ENCODE measurements around the gene ABHD5.
"Not testable (repeated sequence)": the region's sequence is repeated elsewhere in the genome, so short reads cannot be mapped to it uniquely, and the experiment has no call there.

Gene ABHD5

GRCh38 chr3:43690400-43691119, at the start of gene ABHD5:
TSS of gene ABHD5 (plus strand) at chr3:43690938. CDS start at chr3:43690993, 55 bp downstream.
- peak; percentile 90 for DNase-seq (ENCODE audit: low read depth)

GRCh38 chr3:43641306-43642114, 49.2 kb upstream of the ABHD5 start:
- no peak for DNase-seq (ENCODE audit: low read depth)

GRCh38 chr3:43644443-43644842, 46.3 kb upstream of the ABHD5 start:
- DNase-seq (ENCODE audit: low read depth): no peak

- DNase-seq (ENCODE audit: low read depth): no peak
Measured at GRCh38 chr3:43647331-43648166, 43.2 kb upstream of the ABHD5 start.

GRCh38 chr3:43648957-43649356, 41.8 kb upstream of the ABHD5 start:
- no peak for DNase-seq (ENCODE audit: low read depth)

- no peak for DNase-seq (ENCODE audit: low read depth)
Measured at GRCh38 chr3:43649365-43649968, 41.3 kb upstream of the ABHD5 start.

- no peak for DNase-seq (ENCODE audit: low read depth)
Measured at GRCh38 chr3:43650345-43650744, 40.4 kb upstream of the ABHD5 start.

GRCh38 chr3:43656390-43656789, 34.3 kb upstream of the ABHD5 start:
- DNase-seq (ENCODE audit: low read depth): not testable (repeated sequence)

GRCh38 chr3:43659250-43659880, 31.4 kb upstream of the ABHD5 start:
- no peak for DNase-seq (ENCODE audit: low read depth)

- DNase-seq (ENCODE audit: low read depth): not testable (repeated sequence)
Measured at GRCh38 chr3:43661376-43661775, 29.4 kb upstream of the ABHD5 start.

GRCh38 chr3:43665011-43665410, 25.7 kb upstream of the ABHD5 start:
- DNase-seq (ENCODE audit: low read depth): not testable (repeated sequence)

GRCh38 chr3:43670635-43671522, 19.9 kb upstream of the ABHD5 start:
- DNase-seq (ENCODE audit: low read depth): no peak

- DNase-seq (ENCODE audit: low read depth): no peak
Measured at GRCh38 chr3:43674345-43675085, 16.2 kb upstream of the ABHD5 start.

- DNase-seq (ENCODE audit: low read depth): no peak
Measured at GRCh38 chr3:43675593-43675992, 15.1 kb upstream of the ABHD5 start.

- no peak for DNase-seq (ENCODE audit: low read depth)
Measured at GRCh38 chr3:43676441-43676840, 14.3 kb upstream of the ABHD5 start.

GRCh38 chr3:43678375-43678774, 12.4 kb upstream of the ABHD5 start:
- not testable (repeated sequence) for DNase-seq (ENCODE audit: low read depth)

- DNase-seq (ENCODE audit: low read depth): not testable (repeated sequence)
Measured at GRCh38 chr3:43678887-43679449, 11.8 kb upstream of the ABHD5 start.

- not testable (repeated sequence) for DNase-seq (ENCODE audit: low read depth)
Measured at GRCh38 chr3:43680857-43681256, 9.9 kb upstream of the ABHD5 start.

- no peak for DNase-seq (ENCODE audit: low read depth)
Measured at GRCh38 chr3:43684944-43685343, 5.8 kb upstream of the ABHD5 start.

All from stimulated activated CD8-positive, alpha-beta memory T cell treated with anti-CD3 and anti-CD28 coated beads, Interleukin-4, amount 100 ng/mL, for 24 hours (primary cell).